Bladder microvascular endothelial cell (primary cell): ENCODE measurements around the gene SP110. TPM values are rescaled to one million over a fixed set of nuclear protein-coding genes. Genes with fewer than 3 reads are reported as not detected.

Source experiments
- total RNA-seq: library from RNA; depleted of rRNA; stranded (reverse); fragments of >200 nt; gene quantifications from 2 replicates; pipeline ENCODE4 v1.2.3, GENCODE V29; 2014

SP110 gene
- 7.1 and 9.7 TPM in 2 replicates for total RNA-seq

DNA sequence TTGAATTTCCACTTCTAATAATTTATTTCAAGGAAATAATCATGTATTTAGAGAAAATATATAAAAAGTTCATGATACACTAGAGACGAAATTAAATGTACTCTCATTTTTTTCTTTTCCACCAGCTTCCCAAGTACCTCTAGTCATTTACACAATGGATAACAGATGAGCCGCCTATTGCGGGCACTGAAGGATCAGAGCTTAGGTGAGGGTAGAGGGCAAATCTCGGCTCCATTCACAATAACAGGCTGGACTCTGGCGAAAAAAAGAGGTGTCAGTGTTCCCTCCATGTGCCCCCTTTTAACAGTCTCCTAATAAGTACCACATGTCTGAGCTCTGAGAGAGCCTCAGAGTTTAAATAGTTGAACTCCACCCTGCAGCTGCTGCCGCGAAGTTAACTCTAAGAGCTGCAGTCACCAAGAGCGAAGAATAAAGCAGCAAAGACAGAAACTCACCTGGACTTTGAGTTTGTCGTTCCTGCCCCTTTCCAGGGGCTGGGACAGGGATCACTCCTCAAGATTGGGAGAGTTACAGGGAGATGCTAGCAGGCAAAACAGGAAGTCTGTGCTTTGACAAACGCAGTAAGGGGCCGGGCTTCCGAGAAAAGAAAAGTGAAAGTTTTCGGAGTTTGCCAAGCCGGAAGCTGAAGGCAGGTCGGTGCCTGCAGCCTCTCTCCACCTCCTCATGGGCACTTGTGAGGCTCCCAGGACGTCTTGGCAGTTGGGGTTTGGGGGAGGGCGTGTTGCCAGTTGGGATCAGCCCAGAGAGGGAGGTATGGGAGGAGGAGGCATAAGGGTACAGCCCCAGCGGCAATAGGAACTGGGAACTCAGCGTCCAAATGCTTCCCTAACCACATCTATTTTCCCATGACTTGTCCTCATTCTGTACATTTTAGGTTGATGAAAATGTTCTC lies at the start of gene SP110:
Gene SP110 (minus strand): TSS at position 566 of the 913 bp plus-strand sequence. CDS start 3,057 bp downstream, outside the sequence.

DNA sequence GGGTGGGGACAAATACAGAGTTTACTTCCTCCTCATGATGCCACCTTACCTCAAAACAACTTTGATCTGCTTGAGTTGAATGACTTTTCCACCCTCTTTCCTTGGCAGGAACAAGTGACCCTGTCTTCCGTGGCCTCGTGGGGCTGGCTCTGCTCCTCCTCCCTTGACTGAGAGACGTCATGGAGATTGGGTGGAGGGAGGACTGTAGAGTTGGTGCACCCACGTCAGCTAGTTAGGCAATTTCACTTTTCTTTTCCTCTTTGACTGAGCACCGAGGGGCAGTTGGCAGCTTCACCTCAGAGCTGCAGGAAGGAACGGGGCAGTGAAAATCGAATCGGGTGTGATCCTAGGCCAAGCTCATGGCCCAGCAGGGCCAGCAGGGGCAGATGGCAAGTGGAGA lies 5.7 kb upstream of the SP110 start, which contains the start of gene SP140:
Gene SP140 (plus strand): TSS at position 251 of the 400 bp plus-strand sequence. CDS start 109 bp downstream, at position 360.

Other genes with a start within 250 kb of the SP110 start
- 0.06 and 0.32 TPM in 2 replicates for gene SLC16A14, start 151.1 kb downstream of the SP110 start, total RNA-seq
- gene SP140, start 5.8 kb upstream of the SP110 start, total RNA-seq = under 0.01 TPM in 1 of 2 replicates, not detected in the other
- 4.9 and 16.4 TPM in 2 replicates for gene SP140L, start 107.2 kb upstream of the SP110 start, total RNA-seq
- gene SP100, start 196.2 kb upstream of the SP110 start, total RNA-seq = 88.4 and 139 TPM in 2 replicates